Measurements from ENCODE around the gene LILRB2.
"Not testable (repeated sequence)": the region's sequence is repeated elsewhere in the genome, so short reads cannot be mapped to it uniquely, and the experiment has no call there.

Gene LILRB2

GRCh38 chr19:54302257-54302656 lies 21.3 kb upstream of the LILRB2 start:
- peak in 1 of 2 donors; percentile 35 for DNase-seq

GRCh38 chr19:54299515-54299914 lies 18.6 kb upstream of the LILRB2 start:
- no peak for DNase-seq

- DNase-seq, result no peak
Observed at GRCh38 chr19:54299126-54299498, 18.2 kb upstream of the LILRB2 start.

- no peak for DNase-seq
Observed at GRCh38 chr19:54298357-54299125, 17.6 kb upstream of the LILRB2 start.

GRCh38 chr19:54297759-54298305 lies 16.9 kb upstream of the LILRB2 start:
- DNase-seq, result no peak

- no peak for DNase-seq
Observed at GRCh38 chr19:54294539-54294938, 13.6 kb upstream of the LILRB2 start.

GRCh38 chr19:54289160-54289559 lies 8.2 kb upstream of the LILRB2 start:
- DNase-seq, result not testable (repeated sequence)

GRCh38 chr19:54287456-54287855 lies 6.5 kb upstream of the LILRB2 start:
- DNase-seq, result no peak

GRCh38 chr19:54286283-54286682 lies 5.4 kb upstream of the LILRB2 start:
- not testable (repeated sequence) for DNase-seq

GRCh38 chr19:54285427-54286056 lies 4.6 kb upstream of the LILRB2 start:
- peak; percentile 10 to 61 for DNase-seq

- peak in 1 of 2 donors; percentile 48 for DNase-seq
Observed at GRCh38 chr19:54282686-54283470, 2.0 kb upstream of the LILRB2 start.

GRCh38 chr19:54281729-54282075 lies 792 bp upstream of the LILRB2 start:
- DNase-seq, result not testable (repeated sequence)

GRCh38 chr19:54280441-54280840 lies 469 bp downstream of the LILRB2 start:
- DNase-seq, result peak in 1 of 2 donors; percentile 47

- DNase-seq, result not testable (repeated sequence)
Observed at GRCh38 chr19:54280025-54280424, 885 bp downstream of the LILRB2 start.

- DNase-seq, result no peak
Observed at GRCh38 chr19:54279406-54279962, 1.4 kb downstream of the LILRB2 start.

- not testable (repeated sequence) for DNase-seq
Observed at GRCh38 chr19:54278571-54279195, 2.2 kb downstream of the LILRB2 start.

- DNase-seq, result not testable (repeated sequence)
Observed at GRCh38 chr19:54278056-54278455, 2.9 kb downstream of the LILRB2 start.

- DNase-seq, result not testable (repeated sequence)
Observed at GRCh38 chr19:54277111-54277615, 3.7 kb downstream of the LILRB2 start.

- DNase-seq, result no peak
Observed at GRCh38 chr19:54275951-54276350, 5.0 kb downstream of the LILRB2 start.

GRCh38 chr19:54274516-54274915 lies 6.4 kb downstream of the LILRB2 start:
- DNase-seq, result not testable (repeated sequence)

GRCh38 chr19:54273821-54274220 lies 7.1 kb downstream of the LILRB2 start:
- DNase-seq, result no peak

GRCh38 chr19:54272181-54272580 lies 8.7 kb downstream of the LILRB2 start:
- peak in 1 of 2 donors; percentile 41 for DNase-seq
